22Rv1 (cell line): ENCODE data around the gene FGF4.

ENCODE experiments used
- H3K27ac ChIP-seq: fragments of 450-650 bp; 2 replicates; pipeline ENCODE4 v1.5.1; 2017
- CTCF ChIP-seq: fragments of 450-650 bp; IDR thresholded peaks from 2 replicates; pipeline ENCODE4 v1.5.1; 2017; ENCODE audit warnings: mild to moderate bottlenecking
- ZFX ChIP-seq: fragments of 450-650 bp; IDR thresholded peaks from 2 replicates; pipeline ENCODE4 v1.6.1; 2017; ENCODE audit warnings: antibody characterized with exemption, borderline replicate concordance

Gene FGF4

GRCh38 chr11:69734367-69734766, 40.8 kb downstream of the FGF4 start:
- no peak for TF ChIP-seq CTCF
- no peak for TF ChIP-seq ZFX
- H3K27ac ChIP-seq, result no peak overlapping the region

GRCh38 chr11:69732910-69733309, 42.2 kb downstream of the FGF4 start:
- TF ChIP-seq ZFX (no peak), CTCF (no peak)
- no peak overlapping the region for H3K27ac ChIP-seq

GRCh38 chr11:69731110-69731509, 44.0 kb downstream of the FGF4 start:
- H3K27ac ChIP-seq, result no peak overlapping the region
- TF ChIP-seq ZFX (no peak), CTCF (no peak)

GRCh38 chr11:69730500-69730899, 44.6 kb downstream of the FGF4 start:
- TF ChIP-seq ZFX, result no peak
- TF ChIP-seq CTCF, result no peak

GRCh38 chr11:69729252-69729651, 45.9 kb downstream of the FGF4 start:
- TF ChIP-seq ZFX (no peak), CTCF (no peak)
- H3K27ac ChIP-seq, result no peak overlapping the region

More at GRCh38 chr11:69730500-69730899, 44.6 kb downstream of the FGF4 start:
- no peak overlapping the region for H3K27ac ChIP-seq

GRCh38 chr11:69727266-69727665, 47.9 kb downstream of the FGF4 start:
- H3K27ac ChIP-seq, result no peak overlapping the region
- TF ChIP-seq CTCF (no peak), ZFX (no peak)

- TF ChIP-seq CTCF (no peak), ZFX (no peak)
- no peak overlapping the region for H3K27ac ChIP-seq
Measured at GRCh38 chr11:69726481-69726880, 48.7 kb downstream of the FGF4 start.
